HG02852 (cell line): Measurements from ENCODE around the gene SLC6A1.

Experiments
- ATAC-seq: cut with Tn5 transposase; IDR thresholded peaks from one replicate; pipeline ENCODE4 v1.9.1; 2021; ENCODE audit warnings: mild to moderate bottlenecking, moderate library complexity; ENCODE audit not compliant: unreplicated experiment

The SLC6A1 gene

GRCh38 chr3:10970306-10970960, 22.1 kb upstream of the SLC6A1 start:
- no peak for ATAC-seq

DNA sequence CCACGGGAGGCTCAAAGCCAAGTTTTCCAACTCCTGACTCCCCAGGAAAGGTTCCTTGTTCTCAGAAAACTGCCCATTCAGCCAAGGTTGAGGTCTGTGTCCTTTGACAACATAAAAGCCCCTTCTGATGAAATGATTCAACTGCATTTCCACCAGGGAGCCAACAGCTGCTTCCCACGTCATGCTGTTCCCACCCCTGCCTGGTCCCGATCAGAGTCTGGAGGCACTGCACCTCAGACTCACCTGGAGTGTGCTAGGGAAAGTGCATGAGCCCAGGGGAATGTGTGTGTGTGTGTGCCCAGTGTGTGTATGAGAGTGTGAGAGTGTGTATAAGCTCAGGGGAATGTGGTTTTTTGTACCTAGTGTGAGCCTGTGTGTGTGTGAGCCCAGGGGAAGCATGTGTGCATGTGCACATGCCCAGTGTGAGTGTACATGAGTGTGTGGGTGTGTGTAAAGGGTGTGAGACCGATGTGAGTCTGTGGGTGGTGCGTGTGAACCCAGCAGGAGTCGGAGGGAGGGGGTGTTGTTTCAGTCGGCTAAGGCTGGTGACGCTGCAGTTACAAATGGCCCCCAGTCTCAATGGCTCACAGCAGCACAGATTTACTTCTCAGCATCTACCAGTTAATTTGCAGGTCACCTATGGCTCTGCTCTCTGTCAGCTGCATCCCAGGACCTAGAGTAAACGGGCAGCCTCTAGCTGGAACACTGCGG, 20.3 kb upstream of the SLC6A1 start:
- ATAC-seq = no peak

- no peak for ATAC-seq
Observed at GRCh38 chr3:10973046-10973595, 19.4 kb upstream of the SLC6A1 start.

DNA sequence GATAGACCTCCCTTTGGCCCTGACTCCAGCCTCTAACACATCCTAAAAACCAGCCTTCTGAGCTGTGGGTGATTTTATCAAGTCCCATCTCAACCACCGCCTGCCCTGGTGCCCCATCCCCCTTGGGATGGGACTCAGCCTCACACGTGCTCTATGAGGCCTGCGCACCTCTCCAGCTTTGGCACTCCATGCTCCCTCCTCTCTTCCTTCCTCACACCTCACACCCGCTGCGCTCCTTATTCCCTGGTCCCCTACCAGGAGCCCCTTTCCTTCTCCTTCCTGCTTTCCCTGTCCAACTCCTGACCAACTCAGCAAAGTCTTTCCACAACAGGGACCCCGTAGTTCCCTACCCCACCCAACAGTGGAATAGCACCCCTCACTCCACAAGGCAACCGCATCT, 18.4 kb upstream of the SLC6A1 start:
- no peak for ATAC-seq

- ATAC-seq = no peak
Observed at GRCh38 chr3:10974746-10975375, 17.7 kb upstream of the SLC6A1 start.

GRCh38 chr3:10975695-10976234, 16.8 kb upstream of the SLC6A1 start:
- no peak for ATAC-seq

- ATAC-seq = no peak
Observed at GRCh38 chr3:10976770-10977169, 15.8 kb upstream of the SLC6A1 start.

- no peak for ATAC-seq
Observed at GRCh38 chr3:10977892-10978510, 14.5 kb upstream of the SLC6A1 start.

DNA sequence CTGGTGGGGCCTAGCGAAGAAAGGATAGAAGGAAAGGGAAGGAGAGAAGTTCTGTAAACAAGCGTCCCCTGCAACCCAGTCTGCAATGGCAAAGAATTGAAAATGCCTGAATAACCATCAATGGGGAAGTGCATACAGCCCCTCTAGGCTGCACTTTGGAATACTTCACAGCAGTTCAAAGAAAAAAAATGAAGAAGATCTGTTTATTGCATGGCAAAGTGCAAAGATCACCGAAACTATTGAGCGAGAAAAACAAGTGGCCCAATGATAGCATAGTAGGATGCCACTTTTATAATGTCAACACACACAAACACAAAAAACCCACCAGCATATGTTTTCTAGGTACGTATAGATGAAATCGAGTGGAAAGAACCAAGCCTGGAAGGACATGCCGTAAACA, 13.6 kb upstream of the SLC6A1 start:
- no peak for ATAC-seq

GRCh38 chr3:10980312-10980711, 12.2 kb upstream of the SLC6A1 start:
- ATAC-seq = no peak

- no peak for ATAC-seq
Observed at GRCh38 chr3:10981031-10981430, 11.5 kb upstream of the SLC6A1 start.

DNA sequence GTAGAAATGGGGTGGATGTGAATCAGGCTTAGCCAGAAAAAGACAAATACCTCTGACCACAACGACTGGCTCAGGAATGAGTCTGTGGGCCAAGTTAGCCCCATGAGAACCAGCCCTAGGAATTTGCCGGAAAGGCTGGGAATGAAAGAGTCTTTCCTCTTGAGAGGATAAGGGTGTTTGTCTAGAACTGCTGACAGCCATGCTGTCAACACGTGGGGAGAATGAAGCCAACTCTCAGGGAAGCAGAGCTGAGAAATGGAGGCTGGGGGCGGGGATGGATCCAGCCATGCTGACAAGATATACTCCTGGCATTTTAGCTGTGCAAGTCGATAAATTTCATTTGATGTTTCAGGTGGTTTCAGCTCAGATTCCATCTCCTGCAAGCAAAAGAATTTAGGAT, 10.6 kb upstream of the SLC6A1 start:
- ATAC-seq = no peak

- no peak for ATAC-seq
Observed at GRCh38 chr3:10982782-10983181, 9.8 kb upstream of the SLC6A1 start.

- no peak for ATAC-seq
Observed at GRCh38 chr3:10983219-10983916, 9.2 kb upstream of the SLC6A1 start.

GRCh38 chr3:10984371-10984896, 8.1 kb upstream of the SLC6A1 start:
- ATAC-seq = no peak

GRCh38 chr3:10985181-10985580, 7.4 kb upstream of the SLC6A1 start:
- no peak for ATAC-seq

GRCh38 chr3:10986592-10986991, 6.0 kb upstream of the SLC6A1 start:
- no peak for ATAC-seq

- ATAC-seq = no peak
Observed at GRCh38 chr3:10988001-10988665, 4.4 kb upstream of the SLC6A1 start.

DNA sequence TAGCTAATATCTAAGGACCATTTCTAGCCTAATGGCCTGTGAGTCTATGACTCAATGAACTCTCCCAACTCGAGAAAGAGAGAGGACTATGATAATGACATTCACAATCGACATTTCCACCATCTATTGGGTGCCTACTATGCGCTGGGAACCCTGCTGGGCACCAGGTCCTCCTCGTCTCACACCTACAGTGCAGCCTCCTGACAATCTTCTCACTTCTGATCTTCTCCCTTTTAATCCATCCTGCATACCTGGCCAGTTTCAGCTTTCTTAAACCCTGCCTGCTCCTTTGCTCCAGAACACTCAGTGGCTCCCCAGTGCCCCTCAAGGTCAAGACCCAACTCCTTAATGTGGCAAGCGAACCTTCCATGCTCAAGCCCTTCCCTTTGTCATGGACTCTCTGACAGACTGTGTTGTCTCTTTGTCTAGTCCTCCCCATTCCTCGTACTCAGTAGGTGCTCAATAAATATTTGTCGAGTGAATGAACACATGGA, 3.5 kb upstream of the SLC6A1 start:
- no peak for ATAC-seq
